Stimulated activated CD4-positive, alpha-beta T cell treated with anti-CD3 and anti-CD28 coated beads, Interleukin-1b, Interleukin-23, amount 100 ng/mL, for 1 hour (primary cell): ENCODE measurements around the gene SMIM9.
"Not testable (repeated sequence)": the region's sequence is repeated elsewhere in the genome, so short reads cannot be mapped to it uniquely, and the experiment has no call there.

ENCODE experiments used
- DNase-seq, 2 donors: peaks; one replicate each; pipeline ENCODE4 v3.0.0-alpha.2; 2020; ENCODE audit warnings: low read depth in 2 of 2

Gene SMIM9

GRCh38 chrX:154834562-154834961 is at the start of gene SMIM9:
TSS of gene SMIM9 (minus strand) at chrX:154834662. CDS start at chrX:154830856, 3,806 bp downstream.
- no peak for DNase-seq

DNA sequence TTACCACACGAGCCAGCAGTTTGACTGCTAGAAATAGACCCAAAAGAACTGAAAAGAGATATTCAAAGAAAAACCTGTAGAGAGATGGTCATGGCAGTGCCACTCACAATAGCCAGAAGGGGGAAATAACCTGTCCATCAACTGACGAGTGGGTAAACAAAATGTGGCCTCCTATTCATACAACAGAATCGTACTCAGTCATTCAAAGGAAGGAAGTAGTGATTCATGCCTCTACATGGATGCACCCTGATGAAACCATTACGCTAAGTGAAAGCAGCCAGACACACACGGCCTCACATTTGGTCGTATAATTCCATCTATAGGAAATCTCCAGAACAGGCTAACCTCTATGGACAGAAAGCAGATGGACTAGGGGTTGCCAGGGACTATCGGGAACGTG is 49.6 kb upstream of the SMIM9 start:
- DNase-seq = not testable (repeated sequence)

GRCh38 chrX:154873329-154873728 is 38.9 kb upstream of the SMIM9 start:
- DNase-seq = no peak

DNA sequence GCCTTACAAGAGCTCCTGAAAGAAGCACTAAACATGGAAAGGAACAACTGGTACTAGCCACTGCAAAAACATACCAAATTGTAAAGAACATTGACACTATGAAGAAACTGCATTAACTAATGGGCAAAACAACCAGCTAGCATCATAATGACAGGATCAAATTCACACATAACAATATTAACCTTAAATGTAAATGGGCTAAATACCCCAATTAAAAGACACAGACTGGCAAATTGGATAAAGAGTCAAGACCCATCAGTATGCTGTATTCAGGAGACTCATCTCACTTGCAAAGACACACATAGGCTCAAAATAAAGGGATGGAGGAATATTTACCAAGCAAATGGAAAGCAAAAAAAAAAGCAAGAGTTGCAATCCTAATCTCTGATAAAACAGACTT is 34.1 kb upstream of the SMIM9 start:
- not testable (repeated sequence) for DNase-seq

- no peak for DNase-seq
Observed at GRCh38 chrX:154855256-154855655, 20.8 kb upstream of the SMIM9 start.

GRCh38 chrX:154850957-154851611 is 16.6 kb upstream of the SMIM9 start:
- no peak for DNase-seq

DNA sequence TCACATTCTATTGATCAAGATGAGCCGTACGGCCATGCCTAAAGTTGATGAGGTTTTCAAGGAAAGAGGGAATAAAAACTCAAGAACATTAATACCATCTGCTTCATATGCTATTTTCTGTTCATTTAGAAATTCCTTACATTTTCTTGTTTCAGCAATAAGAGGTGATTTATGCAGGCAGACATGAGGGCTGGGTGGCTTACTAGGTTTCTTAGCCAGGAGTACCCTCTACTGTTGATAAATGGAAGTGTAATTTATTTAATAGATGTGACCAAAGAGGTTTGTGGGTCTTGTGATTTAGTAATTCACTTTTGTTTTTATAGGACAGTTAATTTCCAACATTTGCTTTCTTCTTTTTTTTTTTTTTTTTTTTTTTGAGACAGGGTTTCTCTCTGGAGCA is 6.4 kb upstream of the SMIM9 start:
- DNase-seq = no peak

- DNase-seq = no peak
Observed at GRCh38 chrX:154836163-154836562, 1.7 kb upstream of the SMIM9 start.

DNA sequence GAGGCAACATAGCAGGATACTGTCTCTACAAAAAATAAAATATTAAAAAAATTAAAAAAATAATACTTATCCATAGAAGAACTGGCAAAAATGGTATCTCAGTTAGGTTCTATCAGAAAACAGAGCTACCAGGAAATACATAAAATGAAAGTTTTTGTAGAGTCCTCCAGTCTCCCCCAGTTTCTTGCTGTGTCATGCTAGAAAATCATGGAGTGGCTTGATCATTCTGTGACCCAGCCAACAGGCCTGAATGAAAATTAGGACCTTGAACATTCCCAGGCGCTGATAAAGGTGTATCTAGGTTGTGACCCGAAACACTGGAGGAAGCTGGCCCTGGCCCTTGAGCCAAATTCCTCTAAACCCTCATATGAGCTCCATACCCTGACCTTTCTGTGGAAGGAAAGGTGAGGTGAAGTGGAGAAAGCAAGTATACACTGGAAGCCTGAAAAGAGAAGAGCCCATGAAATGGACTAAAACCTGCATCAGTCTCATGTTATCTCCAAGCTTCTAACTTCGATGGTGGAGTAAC is 652 bp downstream of the SMIM9 start:
- DNase-seq = no peak

DNA sequence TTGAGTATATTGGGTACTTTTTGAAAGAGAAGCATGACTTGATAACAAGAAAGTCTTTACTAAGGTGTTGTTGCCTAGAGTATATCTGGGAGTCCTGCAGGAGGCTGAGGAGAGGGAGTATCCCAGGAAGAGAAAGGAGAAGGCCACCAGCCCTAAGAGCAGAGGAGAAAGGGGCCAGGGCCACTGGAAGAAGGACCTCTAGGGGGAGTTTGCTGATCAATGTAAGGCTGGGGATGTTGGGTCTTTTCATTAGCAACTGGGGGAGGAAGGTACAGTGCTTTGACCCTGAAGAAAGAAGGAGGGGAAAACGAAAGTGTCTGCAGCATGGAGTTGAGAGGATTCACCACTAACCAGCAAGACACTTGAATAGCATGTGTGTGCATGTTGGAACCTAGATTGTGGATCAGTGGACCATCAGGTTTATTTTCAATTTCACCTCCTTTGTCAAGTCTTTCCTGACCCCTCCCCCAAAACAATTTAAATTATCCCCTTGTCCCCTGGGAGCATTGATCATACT is 4.5 kb downstream of the SMIM9 start:
- DNase-seq = no peak

DNA sequence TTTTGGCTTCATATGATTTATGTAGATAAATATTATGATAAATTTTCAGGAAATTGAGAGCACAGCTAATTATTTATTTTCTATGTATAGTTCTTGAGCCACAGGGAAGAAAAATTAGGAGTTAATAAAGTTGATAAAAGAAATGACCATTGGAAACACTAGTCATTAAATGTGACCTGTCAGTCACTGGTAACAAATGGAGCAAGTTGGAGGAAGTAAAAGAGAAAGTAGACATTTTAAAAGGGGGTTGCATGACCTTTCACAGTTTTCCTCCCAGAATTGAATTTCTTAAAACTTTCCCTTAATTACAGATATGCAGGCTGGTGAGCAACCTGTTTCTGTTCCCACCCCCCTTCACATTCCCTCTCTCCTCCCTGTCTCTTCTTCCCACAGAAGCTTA is 5.3 kb downstream of the SMIM9 start:
- no peak for DNase-seq

GRCh38 chrX:154828016-154828408 is 6.5 kb downstream of the SMIM9 start:
- DNase-seq = no peak

DNA sequence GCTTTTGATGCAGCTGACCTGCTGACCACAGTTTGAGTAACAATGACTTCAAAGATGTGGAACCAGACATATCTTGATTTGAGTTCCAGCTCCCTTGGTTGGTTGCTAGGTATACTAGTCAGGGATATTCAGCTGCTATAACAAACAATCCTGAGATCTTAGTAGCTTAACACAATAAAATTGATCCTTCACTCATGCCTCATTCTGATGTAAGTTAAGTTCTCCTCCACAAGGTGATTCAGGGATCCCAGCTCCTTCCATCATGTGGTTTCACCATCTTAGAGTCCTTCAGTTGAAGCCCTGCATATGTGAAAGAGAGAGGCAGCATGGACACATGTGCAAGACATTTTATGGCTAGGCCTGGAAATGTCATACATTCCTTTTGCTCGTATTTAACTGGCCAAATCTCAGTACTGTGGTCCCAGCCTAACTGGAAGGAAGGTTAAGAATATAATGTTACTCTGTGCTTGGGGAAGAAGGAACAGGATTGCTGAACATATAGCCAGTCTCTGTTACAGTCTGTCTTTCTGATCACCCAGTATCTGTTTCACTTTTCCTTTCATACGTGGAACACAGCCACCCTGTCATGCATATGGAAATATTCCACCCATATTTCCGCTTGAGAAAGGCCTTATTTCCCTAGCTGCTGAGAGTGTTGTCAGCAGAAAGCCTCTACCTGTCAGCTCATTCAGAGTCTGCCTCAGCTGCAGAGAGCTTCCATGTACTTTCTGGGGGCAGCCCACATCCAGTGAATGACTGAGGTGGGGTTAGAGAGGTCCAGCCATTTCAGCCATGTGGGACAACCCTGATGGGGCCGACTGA is 7.1 kb downstream of the SMIM9 start:
- DNase-seq = no peak

GRCh38 chrX:154825586-154825985 is 8.9 kb downstream of the SMIM9 start:
- not testable (repeated sequence) for DNase-seq

- DNase-seq = no peak
Observed at GRCh38 chrX:154824638-154825037, 9.8 kb downstream of the SMIM9 start.

DNA sequence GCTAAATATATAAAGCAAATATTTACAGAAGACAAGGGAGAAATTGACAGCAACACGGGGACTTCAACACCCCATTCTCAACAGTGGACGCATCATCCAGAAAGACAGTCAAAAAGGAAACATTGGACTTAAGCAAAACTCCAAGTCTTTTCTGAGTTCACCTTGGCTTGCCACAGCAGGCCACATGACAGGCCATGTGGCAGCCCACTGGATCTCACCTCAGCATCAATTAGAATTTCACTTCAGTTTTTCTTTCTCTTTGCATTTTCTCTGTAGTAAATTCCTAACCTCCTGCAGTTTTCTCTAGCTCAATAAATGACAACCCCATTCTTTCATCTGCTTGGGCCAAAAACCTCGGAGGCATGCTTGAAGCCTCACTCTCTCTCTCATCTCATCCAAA is 12.4 kb downstream of the SMIM9 start:
- DNase-seq = no peak

- DNase-seq = no peak
Observed at GRCh38 chrX:154821523-154821922, 12.9 kb downstream of the SMIM9 start.

DNA sequence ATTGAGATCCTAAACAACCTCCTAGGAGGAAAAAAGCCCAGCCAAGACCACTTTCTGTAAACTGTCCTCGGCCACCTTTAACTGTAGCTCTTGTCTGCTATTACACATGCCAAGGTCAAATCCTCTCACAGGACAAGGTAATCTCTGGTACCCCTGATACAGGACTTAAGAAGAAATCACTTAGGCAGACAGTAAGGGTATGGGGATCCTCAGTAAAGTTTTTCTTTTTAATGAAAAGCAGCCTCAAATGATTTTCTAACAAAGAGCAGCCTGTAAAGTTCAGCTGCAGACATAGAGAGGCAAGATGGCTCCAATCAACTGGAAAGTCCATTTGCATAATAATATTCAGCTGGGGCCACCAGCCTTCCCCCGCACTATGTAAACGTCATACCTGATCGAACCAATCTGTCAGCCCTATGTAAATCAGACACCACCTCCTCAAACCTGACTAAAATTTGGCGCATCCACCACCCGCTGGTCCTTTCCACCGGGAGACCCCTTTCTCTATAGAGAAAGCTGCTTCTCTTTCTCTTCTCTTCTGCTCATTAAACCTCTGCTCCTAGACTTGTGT is 14.6 kb downstream of the SMIM9 start:
- DNase-seq = no peak

GRCh38 chrX:154818916-154819770 is 15.3 kb downstream of the SMIM9 start:
- no peak for DNase-seq

- not testable (repeated sequence) for DNase-seq
Observed at GRCh38 chrX:154817048-154817618, 17.3 kb downstream of the SMIM9 start.

DNA sequence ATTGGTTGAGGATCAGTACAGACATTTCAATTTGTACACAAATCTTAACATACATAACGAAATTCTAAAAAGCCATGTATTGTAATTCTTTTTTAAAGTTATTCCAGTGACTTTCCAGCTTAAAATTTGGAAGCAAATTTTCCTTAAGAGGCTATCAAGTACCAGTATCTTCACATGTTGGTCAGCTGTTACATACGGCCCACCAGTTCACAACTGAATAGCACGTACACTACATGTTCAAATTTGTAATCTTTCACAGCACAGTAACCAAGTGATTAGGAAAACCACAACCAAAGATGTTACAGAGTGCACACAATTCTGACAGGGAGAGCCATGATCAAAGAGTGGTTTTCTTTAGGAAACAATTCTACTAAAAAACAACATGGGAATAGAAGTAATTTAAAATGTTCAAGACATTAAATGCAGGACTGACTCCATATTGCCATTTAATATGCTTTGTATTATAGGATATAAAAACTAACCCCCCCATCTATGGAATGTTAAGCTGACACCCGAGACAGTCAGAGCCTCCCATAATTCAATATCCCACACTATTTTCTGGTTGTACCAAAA is 18.1 kb downstream of the SMIM9 start:
- not testable (repeated sequence) for DNase-seq
